Rectal smooth muscle tissue (tissue), 1 donor: ENCODE results near the gene CACNA1G.

Experiments
- H3K27ac ChIP-seq: one replicate; pipeline ENCODE4 v1.7.0; 2013; ENCODE audit warnings: low read depth, low read length, inconsistent platforms
- H3K27me3 ChIP-seq: one replicate; pipeline ENCODE4 v1.7.0; 2013; ENCODE audit warnings: low read length; ENCODE audit not compliant: control insufficient read depth, insufficient read depth
- H3K36me3 ChIP-seq: one replicate; pipeline ENCODE4 v1.7.0; 2013; ENCODE audit warnings: low read length; ENCODE audit not compliant: control insufficient read depth, insufficient read depth
- H3K4me1 ChIP-seq: one replicate; pipeline ENCODE4 v1.7.0; 2013; ENCODE audit warnings: low read length; ENCODE audit not compliant: control insufficient read depth, insufficient read depth
- H3K4me3 ChIP-seq: one replicate; pipeline ENCODE4 v1.7.0; 2013; ENCODE audit warnings: low read length
- H3K9ac ChIP-seq: one replicate; pipeline ENCODE4 v1.7.0; 2013; ENCODE audit warnings: low read length

Gene CACNA1G

DNA sequence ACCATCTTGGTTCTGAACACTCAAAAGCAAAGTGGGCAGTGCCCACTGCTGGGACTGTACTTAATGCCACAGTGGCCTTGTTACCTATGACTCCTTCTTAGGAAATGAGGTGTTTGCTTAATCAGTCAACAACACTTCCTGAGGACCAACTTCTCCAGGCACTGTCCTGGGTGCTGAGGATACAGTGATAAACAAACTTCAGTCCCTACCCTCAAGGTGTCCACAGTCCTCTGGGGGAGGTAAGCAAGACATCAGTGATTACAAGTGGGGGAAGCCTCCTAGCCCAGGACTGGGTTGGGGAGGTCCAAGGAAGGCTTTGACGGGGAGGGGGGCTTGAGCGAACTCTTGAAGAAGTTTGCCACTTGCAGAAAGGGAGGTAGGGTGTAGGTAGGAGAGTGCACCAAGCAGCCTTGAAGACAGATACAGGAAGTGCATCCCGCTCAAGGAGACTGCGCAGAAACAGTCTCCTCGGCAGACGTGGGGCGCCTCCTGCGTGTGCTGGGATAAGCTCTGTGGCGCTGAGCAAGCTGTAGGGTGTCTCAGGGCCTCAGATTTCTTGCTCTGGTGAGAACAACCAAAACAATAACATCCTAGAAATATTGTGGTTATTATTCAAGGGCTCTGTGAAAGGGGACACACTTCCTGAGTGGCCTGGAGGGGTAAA is 71.5 kb downstream of the CACNA1G start:
- no peaks in the 10 kb centered on the region for H3K4me1 ChIP-seq
- no peak overlapping the region for H3K9ac ChIP-seq
- H3K36me3 ChIP-seq: no peaks in the 10 kb centered on the region
- no peak overlapping the region for H3K4me3 ChIP-seq
- H3K27ac ChIP-seq: no peak overlapping the region
- H3K27me3 ChIP-seq: peaks cover 9% of the 10 kb centered on the region

DNA sequence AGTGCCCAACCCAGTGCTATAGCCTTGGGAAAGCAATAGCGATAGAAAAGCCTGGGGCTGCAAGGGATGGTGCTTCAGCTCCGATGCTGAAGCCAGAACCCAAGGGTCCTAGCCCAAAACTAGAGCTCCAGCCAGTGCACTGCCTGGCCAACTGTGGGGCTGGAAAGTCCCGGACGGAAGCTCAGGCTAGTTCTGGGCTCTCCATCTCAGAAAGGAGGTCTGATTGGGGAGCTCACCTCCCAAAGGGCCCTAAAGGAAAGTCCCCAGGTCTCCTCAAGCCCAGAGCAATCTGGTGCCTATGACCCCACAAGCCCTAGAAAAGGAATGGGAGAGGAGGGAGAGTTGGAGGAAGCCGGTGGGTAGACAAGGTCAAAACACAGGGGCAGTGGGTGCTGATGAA is 72.1 kb downstream of the CACNA1G start:
- Histone ChIP-seq H3K27me3 (peaks cover 6% of the 10 kb centered on the region), H3K4me3 (no peak overlapping the region), H3K27ac (no peak overlapping the region), H3K4me1 (no peaks in the 10 kb centered on the region), H3K9ac (no peak overlapping the region), H3K36me3 (no peaks in the 10 kb centered on the region)

DNA sequence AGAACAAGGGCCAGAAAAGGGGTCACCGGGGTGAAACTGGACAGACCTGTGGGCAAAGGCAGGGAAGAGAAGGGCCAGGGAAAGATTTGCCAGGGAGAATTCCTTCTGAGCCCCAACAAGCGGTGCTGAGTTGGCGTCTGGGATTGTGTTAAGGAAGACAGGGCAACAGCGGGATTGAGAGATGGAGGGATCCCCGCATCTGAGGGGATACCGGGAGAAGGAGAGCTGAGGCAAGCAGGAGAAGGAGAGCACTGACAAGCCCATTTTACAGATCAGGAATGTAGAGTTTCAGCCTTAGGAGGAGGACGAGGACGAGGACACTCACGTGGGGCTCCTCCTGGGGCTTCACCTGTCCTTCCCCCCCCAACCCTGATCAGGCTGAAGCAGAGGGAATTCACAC is 73.2 kb downstream of the CACNA1G start:
- peaks cover 3% of the 10 kb centered on the region for H3K27me3 ChIP-seq
- no peak overlapping the region for H3K27ac ChIP-seq
- H3K36me3 ChIP-seq: no peaks in the 10 kb centered on the region
- H3K9ac ChIP-seq: no peak overlapping the region
- no peak overlapping the region for H3K4me3 ChIP-seq
- H3K4me1 ChIP-seq: no peaks in the 10 kb centered on the region

DNA sequence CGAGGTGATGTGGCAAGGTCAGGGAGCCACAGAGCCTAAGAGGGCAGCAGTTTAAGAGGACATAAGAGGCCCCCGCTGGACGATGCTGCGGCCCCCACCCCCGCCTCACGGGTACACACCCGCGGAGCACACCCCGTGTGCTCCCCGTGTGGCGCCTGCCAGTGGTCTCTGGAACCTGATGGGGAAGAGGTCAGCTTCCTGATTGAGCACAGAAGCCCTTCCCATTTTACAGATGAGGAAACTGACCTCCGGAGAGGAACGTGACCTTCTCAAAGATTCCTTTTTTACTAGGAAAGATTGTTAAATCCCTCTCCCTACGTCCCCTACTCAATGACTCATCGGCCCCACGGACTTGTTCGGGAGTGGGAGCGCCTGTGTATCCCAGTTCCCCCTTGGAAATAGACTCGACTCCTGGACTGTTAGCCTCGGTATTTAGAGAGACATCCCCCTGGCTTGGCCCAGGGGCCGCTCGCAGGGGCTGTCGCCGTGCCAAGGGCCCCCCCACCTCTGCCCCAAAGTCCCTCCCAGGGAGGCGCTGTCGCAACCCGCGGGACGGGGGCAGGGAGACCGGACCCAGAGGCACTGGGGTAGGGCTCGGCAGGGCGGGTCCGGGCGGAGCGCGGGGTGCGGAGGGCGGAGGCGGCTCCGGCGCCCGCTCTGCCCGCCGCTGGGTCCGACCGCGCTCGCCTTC is 73.9 kb downstream of the CACNA1G start, which contains the start of gene ABCC3:
Gene ABCC3 (plus strand): TSS at position 658 of the 691 bp plus-strand sequence. CDS start 56 bp downstream, outside the sequence.
- no peaks in the 10 kb centered on the region for H3K36me3 ChIP-seq
- peak within 1 kb of the TSS; percentile 3 for H3K9ac ChIP-seq
- peaks cover 3% of the 10 kb centered on the region for H3K27me3 ChIP-seq
- no peak within 1 kb of the TSS for H3K27ac ChIP-seq
- peaks cover 3% of the 10 kb centered on the region for H3K4me1 ChIP-seq
- peak within 1 kb of the TSS; percentile 63 for H3K4me3 ChIP-seq

DNA sequence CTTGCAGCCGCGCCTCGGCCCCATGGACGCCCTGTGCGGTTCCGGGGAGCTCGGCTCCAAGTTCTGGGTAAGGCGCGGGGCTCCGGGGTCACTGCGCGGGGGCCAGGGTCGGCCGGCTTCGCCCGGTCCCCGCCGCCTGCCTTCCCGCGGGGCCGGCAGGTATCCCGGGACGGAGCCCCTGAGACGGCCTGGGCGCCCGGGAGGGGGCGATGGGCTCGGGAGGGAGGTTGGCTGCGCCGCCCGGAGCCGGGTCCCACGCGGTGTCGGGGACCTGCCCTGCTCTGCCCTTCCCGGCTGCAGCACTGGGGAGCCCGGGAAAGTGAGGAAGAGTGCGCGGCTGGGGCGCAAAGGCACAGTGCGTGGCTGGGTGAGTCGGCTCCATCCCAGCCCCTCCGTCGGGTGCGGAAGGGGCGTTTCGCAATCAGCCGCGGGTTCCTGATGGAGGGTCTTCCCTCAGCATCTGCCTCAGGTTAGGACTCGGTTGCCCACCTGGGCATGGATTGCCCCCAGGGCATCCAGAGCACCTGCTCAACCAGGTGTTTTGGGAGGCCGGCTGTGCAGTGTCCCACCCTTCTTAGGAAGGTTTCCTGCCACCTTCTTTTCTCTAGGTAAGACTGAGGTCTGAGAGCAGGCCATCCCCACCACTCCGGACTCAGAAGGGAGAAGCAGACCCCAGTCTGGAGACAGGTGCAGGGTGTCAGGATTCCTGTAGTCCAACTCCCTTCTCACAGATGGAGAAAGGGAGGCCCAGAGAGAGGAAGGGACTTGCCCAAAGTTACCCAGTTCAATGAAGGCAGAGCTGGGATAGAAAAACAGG is 74.6 kb downstream of the CACNA1G start:
- no peak overlapping the region for H3K27ac ChIP-seq
- peak overlapping the region; percentile 3 for H3K9ac ChIP-seq
- H3K4me1 ChIP-seq: peaks cover 3% of the 10 kb centered on the region
- H3K27me3 ChIP-seq: peaks cover 3% of the 10 kb centered on the region
- H3K4me3 ChIP-seq: peak overlapping the region; percentile 63
- no peaks in the 10 kb centered on the region for H3K36me3 ChIP-seq

DNA sequence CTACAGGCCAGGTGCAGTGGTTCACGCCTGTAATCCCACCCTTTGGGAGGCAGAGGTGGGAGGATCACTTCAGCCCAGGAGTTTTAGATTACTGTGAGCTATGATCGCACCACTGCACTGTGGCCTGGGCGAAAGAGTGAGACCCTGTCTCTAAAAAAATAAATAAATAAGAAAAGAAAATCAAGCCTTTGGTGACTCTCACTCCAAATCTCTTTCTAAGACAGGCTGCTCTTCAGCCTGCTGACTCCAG is 75.1 kb downstream of the CACNA1G start:
- H3K4me3 ChIP-seq: peak overlapping the region; percentile 63
- H3K9ac ChIP-seq: no peak overlapping the region

DNA sequence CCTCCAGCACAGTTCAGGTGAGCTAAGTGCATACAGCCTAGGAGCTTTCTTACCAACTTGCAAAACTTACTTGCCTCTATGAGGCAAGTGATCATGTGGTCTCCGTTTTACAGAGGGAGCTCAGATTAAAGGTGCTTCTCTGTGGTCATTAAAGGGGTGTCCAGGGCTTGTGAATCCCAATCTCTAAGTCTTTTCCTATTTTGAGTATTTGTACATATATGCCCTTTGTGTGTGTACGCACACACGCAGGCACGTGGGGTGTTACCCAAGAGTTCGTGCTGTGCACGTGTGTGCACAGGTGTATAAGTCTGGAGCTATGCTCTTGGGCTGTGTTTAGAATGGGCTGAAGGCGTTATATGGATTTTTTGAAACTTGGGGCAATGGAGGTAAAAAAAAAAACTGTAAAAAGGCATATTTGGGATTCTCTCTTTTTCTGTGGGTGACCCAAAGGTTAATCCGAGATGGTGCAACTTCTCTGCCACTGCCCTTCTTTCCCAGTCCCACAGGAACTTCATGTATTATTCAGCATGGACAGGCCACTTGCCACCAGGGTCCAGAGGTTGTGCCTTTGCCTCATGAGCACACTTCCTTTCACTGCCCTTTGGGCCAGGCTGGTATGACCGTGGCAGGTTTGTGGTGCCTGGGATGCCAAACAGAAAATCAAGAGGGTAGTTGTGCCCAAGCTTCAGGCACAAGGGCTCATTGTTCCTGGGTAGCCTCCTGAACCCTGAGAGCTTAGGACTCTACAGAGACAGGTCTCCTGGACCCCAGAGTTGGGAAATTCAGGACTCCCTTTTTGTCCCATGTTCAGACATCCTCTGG is 75.7 kb downstream of the CACNA1G start:
- H3K4me1 ChIP-seq: peaks cover 3% of the 10 kb centered on the region
- H3K27me3 ChIP-seq: peaks cover 3% of the 10 kb centered on the region
- H3K27ac ChIP-seq: no peak overlapping the region
- H3K4me3 ChIP-seq: no peak overlapping the region
- no peaks in the 10 kb centered on the region for H3K36me3 ChIP-seq
- H3K9ac ChIP-seq: no peak overlapping the region

More for the DNA sequence above, 75.1 kb downstream of the CACNA1G start:
- Histone ChIP-seq H3K27me3 (peaks cover 3% of the 10 kb centered on the region), H3K27ac (no peak overlapping the region), H3K4me1 (peaks cover 3% of the 10 kb centered on the region), H3K36me3 (no peaks in the 10 kb centered on the region)

DNA sequence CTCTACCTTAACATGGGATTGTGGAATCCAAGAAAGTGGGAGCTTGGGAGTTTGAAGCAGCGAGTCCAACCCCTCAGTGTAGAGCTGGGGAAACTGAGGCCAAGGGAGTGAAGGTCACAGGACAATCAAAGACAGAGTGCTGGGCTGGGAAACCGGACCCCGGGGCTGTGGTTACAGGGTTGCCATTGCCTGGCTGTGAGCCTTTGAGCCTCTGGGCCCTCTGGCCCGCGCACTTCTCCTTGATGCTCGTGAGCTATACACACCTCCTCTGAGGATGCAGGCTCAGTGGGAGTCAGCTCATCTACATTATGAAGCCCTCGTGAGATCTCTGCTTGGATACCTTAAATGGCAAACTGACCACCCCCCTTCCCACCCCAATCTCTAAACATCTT is 76.3 kb downstream of the CACNA1G start:
- no peak overlapping the region for H3K4me3 ChIP-seq
- H3K36me3 ChIP-seq: no peaks in the 10 kb centered on the region
- peaks cover 3% of the 10 kb centered on the region for H3K4me1 ChIP-seq
- H3K27me3 ChIP-seq: peaks cover 3% of the 10 kb centered on the region
- no peak overlapping the region for H3K27ac ChIP-seq
- no peak overlapping the region for H3K9ac ChIP-seq

DNA sequence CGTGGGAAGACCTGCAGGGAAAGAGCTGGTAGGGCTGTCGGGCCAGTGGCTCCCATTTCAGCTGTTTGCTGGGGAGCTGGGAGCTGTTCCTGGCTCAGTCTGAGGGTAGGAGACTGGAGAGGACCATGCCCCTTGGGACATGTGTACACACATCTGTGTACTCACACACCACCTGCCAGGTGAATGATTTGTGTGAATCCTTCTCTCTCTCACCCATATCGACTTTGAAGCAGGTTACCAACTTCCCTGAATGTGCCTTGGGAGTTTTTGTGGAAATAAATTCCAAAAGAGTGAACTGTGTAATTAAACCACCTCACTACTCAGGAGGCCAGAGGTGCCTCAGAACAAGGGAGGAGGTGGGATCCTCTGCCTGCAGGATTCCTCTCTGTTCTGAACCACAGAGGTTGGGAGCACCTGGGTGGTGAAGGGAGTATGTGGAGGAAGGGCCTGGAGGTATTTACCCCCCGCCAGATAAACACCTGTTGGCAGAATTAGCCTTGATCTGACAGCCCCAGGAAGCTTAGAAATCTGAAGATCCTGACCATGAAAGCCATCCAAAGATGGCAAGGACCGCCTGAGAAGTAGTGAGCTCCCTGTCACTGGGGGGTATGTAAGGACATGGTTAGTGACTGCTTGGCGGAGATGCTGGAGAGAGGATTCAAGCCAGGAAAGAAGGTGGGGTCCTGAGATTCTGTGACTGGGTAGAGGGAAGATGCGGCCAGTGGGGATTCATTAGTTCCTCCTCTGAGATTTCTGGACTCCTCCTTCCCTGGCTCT is 77.5 kb downstream of the CACNA1G start:
- no peak overlapping the region for H3K27ac ChIP-seq
- H3K9ac ChIP-seq: no peak overlapping the region
- peaks cover 3% of the 10 kb centered on the region for H3K27me3 ChIP-seq
- H3K4me1 ChIP-seq: peaks cover 3% of the 10 kb centered on the region
- no peaks in the 10 kb centered on the region for H3K36me3 ChIP-seq
- no peak overlapping the region for H3K4me3 ChIP-seq

DNA sequence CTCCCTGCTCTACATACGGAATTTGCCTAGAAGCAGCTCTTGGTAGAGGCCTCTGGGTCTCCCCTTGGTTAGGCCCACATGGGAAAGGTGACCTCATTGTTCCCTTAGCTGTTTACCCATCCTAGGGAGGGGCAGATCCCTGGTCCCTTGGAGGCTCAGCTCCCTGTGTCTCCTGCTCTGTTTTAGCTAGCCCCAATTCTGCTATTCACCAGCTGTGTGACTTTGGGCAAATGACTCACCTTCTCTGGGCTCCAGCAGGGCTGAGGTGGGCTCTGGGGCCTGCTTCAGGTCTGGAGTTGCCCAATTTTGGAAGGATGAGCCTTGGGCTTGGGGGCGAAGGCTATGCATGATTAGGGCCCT is 78.1 kb downstream of the CACNA1G start:
- Histone ChIP-seq H3K4me3 (no peak overlapping the region), H3K27me3 (peaks cover 3% of the 10 kb centered on the region), H3K27ac (no peak overlapping the region), H3K4me1 (peaks cover 3% of the 10 kb centered on the region), H3K36me3 (no peaks in the 10 kb centered on the region), H3K9ac (no peak overlapping the region)

DNA sequence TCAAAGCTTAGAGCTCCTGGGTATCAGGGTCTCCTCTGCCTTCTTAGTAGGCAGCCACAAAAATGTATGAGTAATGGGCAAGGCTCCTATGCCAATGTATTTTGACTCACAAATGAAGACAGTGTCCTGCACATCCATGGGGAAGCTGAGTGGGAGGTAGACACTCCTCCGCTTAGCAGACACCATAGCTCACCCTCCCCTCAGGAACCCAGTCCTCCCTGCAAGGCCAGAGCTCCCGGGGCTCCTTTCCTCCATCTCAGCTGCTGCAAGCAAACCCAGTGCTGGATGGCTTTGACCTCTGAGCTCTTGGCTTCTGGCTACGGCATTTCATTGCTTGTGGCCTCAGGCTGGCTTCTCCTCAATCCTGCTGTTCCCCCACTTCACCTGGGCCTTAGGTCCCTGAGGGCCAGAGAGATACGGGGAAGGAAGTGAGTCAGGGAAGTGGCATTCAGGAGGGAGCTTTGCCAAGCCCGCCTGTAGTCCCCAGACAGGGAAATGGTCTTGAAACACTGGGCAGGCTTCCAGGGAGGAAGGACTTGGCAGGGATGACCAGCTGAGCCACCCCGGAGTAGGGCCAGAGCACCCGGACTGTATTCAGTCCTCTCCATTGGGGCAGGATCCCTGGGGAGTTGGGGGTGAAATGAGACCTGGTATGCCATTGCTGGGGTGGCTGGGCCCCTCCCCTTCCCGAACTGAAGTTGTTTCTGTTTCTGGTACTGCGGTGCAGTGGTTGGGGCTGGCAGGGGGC is 78.6 kb downstream of the CACNA1G start:
- Histone ChIP-seq H3K27me3 (peaks cover 3% of the 10 kb centered on the region), H3K4me1 (peaks cover 3% of the 10 kb centered on the region), H3K36me3 (no peaks in the 10 kb centered on the region), H3K9ac (no peak overlapping the region), H3K4me3 (no peak overlapping the region), H3K27ac (no peak overlapping the region)
